Right lobe of liver (tissue), 4 donors: Measurements from ENCODE around the gene RAP1GAP.

Source experiments
- POLR2A ChIP-seq: fragments of 450-650 bp; IDR thresholded peaks from one replicate; pipeline ENCODE4 v1.6.1; 2017; ENCODE audit warnings: antibody characterized with exemption, mild to moderate bottlenecking
- TF ChIP-seq, protein P1 (sequence below), 4 donors: fragments of 200-600 bp in 3 of 4; fragments of 450-650 bp in 1 of 4; IDR thresholded peaks; one replicate each; pipeline versions ENCODE4 v1.5.1 to v1.8.0; 2016 to 2022; ENCODE audit warnings: antibody characterized with exemption in 4 of 4, mild to moderate bottlenecking in 2 of 4
- donor health status: DM: no; HTN: no; CAD: no.
- donor health status: DM: no; HTN: no; CAD: no.
- donor health status: DM: no; HTN: yes; CAD: no.

DNA sequence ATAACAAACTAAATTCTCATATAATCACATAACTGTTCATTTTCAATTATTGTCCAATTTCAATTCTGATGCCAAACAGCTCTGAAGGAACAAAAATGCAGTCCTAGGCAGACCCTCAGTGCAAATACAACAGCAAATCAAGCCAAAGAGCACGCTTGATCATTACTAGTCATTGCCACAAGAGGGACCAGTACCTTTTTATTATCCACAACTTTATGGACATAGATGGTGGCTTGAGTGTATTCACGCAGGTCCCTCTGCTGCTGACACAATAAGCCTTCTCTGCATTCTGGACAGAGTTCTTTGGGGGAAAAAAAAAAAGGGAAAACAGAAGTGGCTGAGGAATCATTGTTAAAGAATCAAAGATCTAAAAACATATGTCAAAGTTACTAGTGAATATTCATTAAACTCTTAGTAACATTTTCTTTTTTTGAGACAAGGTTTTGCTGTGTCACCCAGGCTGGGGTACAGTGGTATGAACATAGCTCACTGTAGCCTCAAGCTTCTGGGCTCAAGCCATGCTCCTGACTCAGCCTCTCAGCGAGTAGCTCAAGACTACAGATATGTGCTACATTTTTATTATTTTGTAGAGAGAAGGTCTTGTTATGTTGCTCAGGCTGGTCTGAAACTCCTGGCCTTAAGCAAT, 34.3 kb upstream of the RAP1GAP start:
- TF ChIP-seq, protein P1, sequence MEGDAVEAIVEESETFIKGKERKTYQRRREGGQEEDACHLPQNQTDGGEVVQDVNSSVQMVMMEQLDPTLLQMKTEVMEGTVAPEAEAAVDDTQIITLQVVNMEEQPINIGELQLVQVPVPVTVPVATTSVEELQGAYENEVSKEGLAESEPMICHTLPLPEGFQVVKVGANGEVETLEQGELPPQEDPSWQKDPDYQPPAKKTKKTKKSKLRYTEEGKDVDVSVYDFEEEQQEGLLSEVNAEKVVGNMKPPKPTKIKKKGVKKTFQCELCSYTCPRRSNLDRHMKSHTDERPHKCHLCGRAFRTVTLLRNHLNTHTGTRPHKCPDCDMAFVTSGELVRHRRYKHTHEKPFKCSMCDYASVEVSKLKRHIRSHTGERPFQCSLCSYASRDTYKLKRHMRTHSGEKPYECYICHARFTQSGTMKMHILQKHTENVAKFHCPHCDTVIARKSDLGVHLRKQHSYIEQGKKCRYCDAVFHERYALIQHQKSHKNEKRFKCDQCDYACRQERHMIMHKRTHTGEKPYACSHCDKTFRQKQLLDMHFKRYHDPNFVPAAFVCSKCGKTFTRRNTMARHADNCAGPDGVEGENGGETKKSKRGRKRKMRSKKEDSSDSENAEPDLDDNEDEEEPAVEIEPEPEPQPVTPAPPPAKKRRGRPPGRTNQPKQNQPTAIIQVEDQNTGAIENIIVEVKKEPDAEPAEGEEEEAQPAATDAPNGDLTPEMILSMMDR (IDR thresholded peaks at IDR 0.05): peak; percentile 26 to 55 (median 41)
- no peak for TF ChIP-seq POLR2A
